GM19468 (cell line): ENCODE data around the gene APOL5.
"Not testable (repeated sequence)": the region's sequence is repeated elsewhere in the genome, so short reads cannot be mapped to it uniquely, and the experiment has no call there.

Experiments
- ATAC-seq: cut with Tn5 transposase; IDR thresholded peaks from one replicate; pipeline ENCODE4 v1.9.1; 2021; ENCODE audit warnings: mild to moderate bottlenecking, moderate library complexity, moderate number of reproducible peaks; ENCODE audit not compliant: unreplicated experiment; ENCODE audit errors: extremely low read depth

Gene APOL5

GRCh38 chr22:35717572-35717971 lies at the start of gene APOL5:
Gene APOL5 (plus strand): TSS chr22:35717872. CDS start chr22:35717872, 0 bp downstream.
- ATAC-seq = no peak

GRCh38 chr22:35674335-35674734 lies 43.3 kb upstream of the APOL5 start:
- ATAC-seq = no peak

- not testable (repeated sequence) for ATAC-seq
Observed at GRCh38 chr22:35676065-35676464, 41.6 kb upstream of the APOL5 start.

GRCh38 chr22:35677460-35678187 lies 40.0 kb upstream of the APOL5 start:
- ATAC-seq = no peak

GRCh38 chr22:35678836-35679235 lies 38.8 kb upstream of the APOL5 start:
- no peak for ATAC-seq

GRCh38 chr22:35679492-35679891 lies 38.2 kb upstream of the APOL5 start:
- not testable (repeated sequence) for ATAC-seq

GRCh38 chr22:35681454-35682052 lies 36.1 kb upstream of the APOL5 start:
- no peak for ATAC-seq

- ATAC-seq = no peak
Observed at GRCh38 chr22:35683560-35683959, 34.1 kb upstream of the APOL5 start.

GRCh38 chr22:35684270-35684700 lies 33.4 kb upstream of the APOL5 start:
- ATAC-seq = no peak

GRCh38 chr22:35684732-35685131 lies 32.9 kb upstream of the APOL5 start:
- ATAC-seq = no peak

- ATAC-seq = no peak
Observed at GRCh38 chr22:35685731-35686130, 31.9 kb upstream of the APOL5 start.

- ATAC-seq = no peak
Observed at GRCh38 chr22:35686298-35686697, 31.4 kb upstream of the APOL5 start.

- ATAC-seq = no peak
Observed at GRCh38 chr22:35687461-35687860, 30.2 kb upstream of the APOL5 start.

GRCh38 chr22:35688913-35689675 lies 28.6 kb upstream of the APOL5 start:
- no peak for ATAC-seq

- no peak for ATAC-seq
Observed at GRCh38 chr22:35690001-35690400, 27.7 kb upstream of the APOL5 start.

- no peak for ATAC-seq
Observed at GRCh38 chr22:35695202-35695601, 22.5 kb upstream of the APOL5 start.

GRCh38 chr22:35697142-35697541 lies 20.5 kb upstream of the APOL5 start:
- ATAC-seq = no peak

GRCh38 chr22:35699852-35700251 lies 17.8 kb upstream of the APOL5 start:
- ATAC-seq = not testable (repeated sequence)

GRCh38 chr22:35703861-35704584 lies 13.6 kb upstream of the APOL5 start:
- no peak for ATAC-seq

GRCh38 chr22:35705141-35705540 lies 12.5 kb upstream of the APOL5 start:
- ATAC-seq = no peak
